Amygdala (tissue), 56 donors: ENCODE data around the gene PLXDC1.
A peak's percentile ranks its signal among the peaks of the same experiment; 100 is the strongest.

Experiments
- DNase-seq, 56 donors: peaks; one replicate each; lab custom pipeline; 2025; lab: John Stamatoyannopoulos, UW

The PLXDC1 gene

DNA sequence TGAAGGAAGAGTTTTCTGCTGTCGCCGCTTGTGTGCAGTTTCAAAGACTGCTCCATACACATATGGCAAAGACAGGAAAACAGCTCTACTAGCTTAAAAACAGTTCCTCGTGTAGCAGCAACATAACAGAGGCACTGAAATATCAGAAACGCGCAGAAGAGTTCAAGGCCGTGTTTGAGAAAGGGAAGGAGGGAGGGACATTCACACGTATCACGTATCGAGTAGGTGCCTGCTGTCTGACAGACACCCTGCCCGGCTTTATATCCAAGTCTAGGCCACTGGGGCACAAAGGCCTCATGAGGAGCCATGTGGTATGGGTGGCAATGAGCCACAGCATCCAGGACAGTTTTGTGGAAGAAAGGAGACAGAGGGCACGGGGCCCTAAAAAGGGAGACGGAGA lies 50.3 kb downstream of the PLXDC1 start:
- DNase-seq: no peak

DNA sequence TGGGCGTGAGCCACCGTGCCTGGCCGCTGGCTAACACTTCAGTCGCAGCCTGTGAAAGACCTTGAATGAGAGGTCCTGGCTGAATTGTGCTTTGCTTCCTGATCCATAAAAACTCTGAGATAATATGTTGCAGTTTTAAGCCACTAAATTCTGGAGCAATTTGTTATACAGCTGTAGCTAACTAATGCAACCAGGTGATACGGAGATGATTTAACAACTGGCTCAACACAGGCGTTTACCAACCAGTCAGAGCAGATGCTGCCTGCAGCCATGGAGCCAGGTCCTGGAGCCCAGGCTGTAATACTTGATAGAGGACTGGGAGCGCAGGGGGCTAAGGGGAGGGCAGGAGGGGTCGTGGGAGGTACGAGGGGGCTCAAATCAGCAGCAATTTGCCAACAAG lies 50.9 kb downstream of the PLXDC1 start:
- no peak for DNase-seq

DNA sequence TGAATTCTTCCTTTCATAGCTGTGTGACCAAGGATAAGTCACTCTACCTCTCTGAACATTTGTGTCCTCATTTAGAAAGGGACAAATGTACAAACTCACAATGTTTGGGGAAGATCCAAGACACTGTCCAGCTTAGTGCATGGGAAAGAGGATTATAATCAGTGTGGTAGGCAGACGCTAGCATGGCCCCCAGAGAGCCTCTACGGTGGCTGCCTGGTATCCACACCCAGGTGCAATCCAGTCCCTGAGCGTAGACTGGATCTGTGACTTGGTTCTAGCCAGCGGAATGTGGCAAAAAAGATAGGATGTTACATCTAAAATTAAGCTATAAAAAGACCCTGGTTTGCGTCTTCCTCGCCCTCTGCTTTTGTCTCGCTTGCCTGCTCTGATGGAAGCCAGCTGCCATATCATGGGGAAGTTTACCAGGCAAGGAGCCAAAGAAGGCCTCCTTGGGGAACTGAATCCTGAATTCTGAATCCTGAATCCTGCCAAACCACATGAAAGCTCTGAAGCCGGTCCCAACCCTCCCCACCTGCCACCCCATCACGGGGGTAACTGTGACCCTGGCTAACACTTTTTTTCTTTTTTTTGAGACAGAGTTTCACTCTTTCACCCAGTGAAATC lies 51.7 kb downstream of the PLXDC1 start:
- DNase-seq: peak in 1 of 56 donors; percentile 29

DNA sequence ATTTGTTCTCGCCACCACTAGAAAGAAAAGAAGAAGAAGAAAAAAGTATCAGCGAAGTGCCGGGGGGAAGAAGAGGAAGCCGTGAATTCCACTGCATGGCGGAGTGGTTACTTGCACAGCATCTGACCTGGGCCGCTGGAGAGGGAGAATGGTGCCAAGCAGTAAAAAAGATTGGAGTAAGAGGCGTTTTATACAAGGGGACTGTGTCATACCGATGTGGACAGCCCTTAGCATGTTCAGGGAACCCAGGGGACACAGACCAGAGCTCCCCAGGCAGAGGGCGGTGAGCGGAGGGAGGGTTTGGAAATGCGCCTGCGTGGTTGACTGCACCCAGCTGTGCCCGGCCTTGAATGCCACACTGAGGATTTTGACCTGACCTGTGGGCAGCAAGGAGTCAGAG lies 52.8 kb downstream of the PLXDC1 start:
- DNase-seq: no peak

DNA sequence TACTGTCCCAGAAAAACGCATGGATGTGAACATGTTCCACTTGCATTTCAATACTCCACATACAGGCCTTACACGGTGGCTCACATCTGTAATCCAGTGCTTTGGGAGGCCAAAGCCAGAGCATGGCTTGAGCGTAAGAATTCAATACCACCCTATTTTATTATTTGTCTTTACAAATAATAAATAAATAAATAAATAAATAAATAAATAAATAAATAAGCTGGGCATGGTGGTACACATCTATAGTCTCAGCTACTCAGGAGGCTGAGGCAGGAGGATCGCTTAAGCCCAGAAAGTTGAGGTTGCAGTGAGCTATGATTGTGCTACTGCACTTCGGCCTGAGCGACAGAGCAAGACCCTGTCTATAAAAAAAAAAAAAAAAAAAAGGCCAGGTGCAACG lies 53.9 kb downstream of the PLXDC1 start:
- no peak for DNase-seq

DNA sequence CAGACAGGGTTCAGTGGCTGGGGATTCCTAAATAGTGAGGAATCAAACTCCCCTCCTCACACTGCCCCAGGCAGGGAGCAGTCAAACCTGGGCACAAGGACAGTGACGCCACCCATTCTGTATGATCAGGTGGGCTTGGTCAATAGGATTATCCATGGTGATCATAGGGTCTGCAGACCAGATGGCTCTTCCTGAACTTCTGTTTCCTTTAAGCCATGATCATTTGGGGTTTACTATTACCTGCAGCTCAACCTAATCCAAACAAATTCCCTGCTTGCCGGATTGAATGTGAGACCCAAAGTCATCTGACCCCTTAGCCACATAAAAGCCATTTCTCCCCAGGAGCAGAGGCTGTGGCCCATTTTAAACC lies 54.3 kb downstream of the PLXDC1 start:
- DNase-seq: no peak

DNA sequence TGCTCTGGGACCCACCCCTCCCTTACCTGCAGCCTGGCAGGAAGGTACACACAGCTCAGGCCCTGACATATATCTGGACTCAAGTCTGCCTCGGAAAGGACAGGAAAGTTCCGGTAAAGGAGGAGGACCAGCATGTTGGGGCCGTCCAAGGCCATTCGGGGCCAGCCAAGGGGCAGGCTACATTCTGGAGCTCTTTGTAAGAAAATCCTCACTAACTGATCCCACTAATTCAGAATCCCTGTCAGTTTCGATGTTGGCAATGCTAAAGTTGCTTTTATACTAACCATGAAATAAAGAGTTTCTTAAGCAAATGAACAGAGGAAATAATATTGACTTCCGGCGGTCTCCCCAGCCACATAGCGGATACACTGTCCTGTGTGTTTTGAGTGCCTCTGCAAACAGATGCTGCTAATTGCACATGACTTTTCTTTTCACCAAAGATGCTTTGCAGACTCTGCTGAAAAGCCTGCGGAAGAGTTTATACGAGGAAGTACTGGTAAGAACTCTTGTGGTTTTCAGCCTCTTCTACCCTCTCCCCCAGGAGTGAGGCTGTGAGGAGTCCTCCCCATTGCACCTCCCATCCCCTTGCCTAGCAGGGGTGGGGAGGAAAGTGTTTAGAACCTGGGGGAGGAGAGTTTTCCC lies 54.8 kb downstream of the PLXDC1 start:
- DNase-seq: no peak

DNA sequence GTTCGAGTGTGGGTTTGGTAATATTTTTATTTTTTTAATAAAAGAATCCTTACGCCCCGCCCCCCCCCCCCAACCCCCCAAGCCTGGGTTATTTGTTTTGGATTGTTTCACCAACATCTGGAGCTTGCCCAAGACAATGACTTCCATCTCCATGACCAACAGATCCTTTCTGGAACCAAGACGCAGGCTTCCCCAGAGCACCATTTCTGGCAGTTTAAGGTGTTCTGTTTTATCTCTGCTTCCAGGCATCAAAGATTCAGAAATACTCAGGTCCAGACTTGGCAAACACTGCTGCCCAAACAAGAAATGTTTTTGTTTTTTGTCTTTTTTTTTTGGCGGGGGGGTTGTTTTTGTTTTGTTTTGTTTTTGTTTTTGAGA lies 56.1 kb downstream of the PLXDC1 start:
- no peak for DNase-seq

DNA sequence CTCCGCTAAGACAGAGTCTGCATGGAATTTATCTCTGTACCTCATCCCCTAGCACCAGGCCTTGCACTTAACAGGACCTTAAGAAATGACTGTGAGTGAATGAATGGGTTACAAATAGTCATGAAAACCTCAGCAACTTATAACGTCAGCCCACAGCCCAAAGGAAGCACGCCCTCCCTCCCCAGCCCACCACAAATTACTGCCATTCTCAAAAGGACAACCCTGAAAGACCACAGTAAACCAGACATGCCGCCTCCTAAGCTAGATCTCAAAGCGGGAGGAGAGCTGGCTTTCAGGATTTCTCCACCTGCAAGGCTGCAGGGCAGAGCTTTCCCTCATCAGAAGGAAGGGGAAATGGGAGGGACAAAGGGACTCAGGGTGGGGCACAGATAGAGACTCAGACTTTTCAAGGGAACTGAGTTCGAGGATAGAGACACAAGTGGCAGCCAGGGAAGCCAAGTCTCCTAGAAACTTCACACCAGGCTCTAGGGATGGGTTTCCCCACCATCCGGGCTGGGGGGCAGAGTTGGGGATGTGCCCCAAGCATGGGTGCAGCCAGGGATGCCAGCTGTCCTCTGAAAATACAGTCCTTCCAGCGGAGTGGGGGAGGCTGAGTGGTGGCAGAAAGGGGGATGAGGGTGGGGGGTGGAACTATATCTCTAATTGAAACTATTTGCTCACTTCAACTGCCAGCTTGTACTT lies 56.7 kb downstream of the PLXDC1 start:
- DNase-seq: no peak

DNA sequence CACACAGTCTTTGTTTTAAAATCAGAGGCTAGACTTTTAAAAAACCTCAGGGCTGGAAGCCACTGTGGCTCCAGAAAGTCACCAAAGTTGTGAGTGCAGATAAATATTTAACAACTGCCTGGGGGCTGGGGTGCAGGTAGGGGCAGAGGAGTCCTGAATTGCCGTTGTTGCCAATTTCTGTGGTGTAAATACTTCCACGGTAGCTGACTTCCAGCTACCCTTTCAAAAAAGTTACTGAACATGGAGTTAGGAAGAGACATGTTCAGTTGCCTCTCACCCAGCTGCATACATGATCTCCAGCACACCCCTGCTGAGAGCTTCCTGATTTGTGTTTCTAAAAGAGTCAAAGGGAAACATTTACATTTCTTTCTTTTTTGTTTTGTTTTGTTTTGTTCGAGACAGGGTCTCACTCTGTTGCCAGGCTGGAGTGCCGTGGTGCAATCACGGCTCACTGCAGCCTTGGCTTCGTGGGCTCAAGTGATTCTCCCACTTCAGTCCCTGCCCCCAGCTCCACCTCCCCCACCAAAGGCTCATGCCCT lies 58.7 kb downstream of the PLXDC1 start:
- no peak for DNase-seq

DNA sequence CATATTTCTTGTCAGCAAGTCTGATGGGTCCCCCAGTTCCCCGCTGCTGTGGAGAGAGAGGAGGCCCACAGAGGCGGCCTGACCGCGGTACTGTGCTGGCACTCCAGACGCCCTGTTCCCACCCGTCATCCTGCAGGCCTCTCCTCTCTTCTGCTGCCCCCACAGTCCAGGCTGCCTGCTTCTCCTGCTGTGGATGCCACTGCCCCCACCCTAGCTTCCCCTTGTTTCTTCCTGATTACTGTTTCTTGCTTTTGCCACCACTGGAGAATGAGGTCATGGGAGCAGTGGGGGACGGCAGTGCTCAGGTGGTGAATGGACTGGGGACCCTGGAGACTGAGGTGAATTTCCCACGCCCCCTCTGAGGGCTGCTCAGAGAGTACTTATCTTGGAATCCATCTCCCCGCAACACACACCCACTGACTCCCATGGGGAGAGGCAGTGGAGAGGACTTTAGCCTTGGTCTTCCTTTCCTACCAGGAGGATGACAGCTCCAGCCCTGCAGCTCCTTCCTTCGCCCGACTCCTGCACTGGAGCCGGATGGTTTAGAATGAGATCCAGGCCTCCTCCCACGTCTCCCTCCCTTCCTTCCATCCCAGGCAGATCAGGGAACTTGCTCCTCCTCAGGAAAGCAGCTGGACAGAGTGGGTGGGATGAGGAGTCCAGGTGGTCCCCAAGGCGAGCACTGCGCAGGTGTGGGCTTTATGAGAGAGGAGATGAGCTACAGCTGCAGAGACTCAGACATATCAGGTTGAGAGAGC lies 60.4 kb downstream of the PLXDC1 start:
- DNase-seq: peak in 3 of 56 donors; percentile 6 to 29 (median 20)

DNA sequence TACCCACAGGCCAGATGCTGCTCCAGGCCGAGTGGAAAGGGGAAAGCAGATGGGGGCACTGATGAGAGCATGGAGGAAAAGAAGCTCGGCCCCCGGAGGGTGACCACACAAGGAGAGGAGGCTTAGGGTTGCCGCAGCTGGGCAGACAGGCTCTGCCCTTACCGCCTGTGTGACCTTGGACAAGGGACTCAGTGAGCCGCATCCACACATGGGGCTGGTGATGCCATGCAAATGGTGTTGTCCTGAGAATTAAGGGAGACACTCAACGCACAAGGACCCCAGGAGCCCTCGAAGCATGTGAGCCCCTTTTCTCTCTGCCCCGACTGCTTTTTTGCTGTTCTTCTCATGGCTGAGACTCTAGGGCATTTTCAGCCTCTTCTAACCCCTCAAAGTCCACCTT lies 61.0 kb downstream of the PLXDC1 start:
- no peak for DNase-seq

DNA sequence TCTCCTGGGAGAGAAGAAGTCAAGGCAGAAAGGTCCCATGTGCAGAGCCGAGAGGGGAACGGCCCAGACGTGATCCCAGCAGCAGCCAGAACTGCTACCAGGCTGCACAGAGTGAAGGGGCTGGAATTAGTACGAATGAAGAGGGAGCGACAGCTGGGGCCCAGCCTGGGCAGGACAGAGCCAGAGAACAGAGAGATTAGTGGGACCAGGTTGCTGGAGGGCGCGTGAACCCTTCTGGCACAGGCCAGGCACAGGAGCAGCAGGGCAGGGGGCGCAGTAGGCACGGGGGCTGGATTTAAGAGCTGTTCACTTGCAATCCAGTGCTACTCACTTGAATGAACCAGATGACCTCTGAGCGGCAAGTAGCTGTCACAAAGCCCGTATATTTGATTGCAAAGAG lies 66.9 kb downstream of the PLXDC1 start:
- DNase-seq: no peak

DNA sequence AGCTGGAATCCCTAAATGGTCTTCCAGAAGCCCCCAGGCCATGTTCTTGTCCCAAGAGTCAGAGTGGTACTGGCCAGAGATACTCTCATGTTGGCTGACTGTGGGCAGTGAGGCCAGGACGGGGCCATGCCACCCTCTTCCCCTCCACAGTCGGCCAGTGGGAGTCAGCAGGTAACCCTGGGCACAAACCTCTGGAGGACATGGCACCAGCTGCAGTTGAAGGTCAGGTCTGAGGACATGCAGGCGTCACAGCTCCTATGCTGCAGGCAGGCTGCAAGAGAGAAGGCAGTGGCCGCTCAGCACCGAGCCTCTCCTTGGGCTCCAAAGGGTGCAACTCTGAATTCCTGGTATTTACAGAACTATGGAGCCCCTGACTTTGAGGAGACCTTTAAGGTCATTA lies 68.2 kb downstream of the PLXDC1 start:
- no peak for DNase-seq

DNA sequence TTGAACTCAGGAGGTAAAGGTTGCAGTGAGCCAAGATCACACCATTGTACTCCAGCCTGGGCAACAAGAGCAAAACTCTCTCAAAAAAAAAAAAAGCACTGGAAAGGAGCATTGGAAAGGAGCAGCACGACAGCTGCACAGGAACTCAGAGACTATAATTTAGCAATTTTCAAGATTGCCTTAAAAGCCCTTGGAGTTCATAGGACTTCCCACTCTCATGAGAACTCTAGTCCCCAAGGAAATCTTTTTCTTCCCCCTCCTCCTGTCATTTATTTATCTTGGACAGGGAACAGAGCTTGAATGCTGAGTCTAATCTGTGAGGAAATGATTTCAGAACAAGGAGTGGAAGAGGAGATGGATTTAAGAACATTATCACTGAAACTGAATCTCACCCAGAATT lies 69.0 kb downstream of the PLXDC1 start:
- DNase-seq: no peak

DNA sequence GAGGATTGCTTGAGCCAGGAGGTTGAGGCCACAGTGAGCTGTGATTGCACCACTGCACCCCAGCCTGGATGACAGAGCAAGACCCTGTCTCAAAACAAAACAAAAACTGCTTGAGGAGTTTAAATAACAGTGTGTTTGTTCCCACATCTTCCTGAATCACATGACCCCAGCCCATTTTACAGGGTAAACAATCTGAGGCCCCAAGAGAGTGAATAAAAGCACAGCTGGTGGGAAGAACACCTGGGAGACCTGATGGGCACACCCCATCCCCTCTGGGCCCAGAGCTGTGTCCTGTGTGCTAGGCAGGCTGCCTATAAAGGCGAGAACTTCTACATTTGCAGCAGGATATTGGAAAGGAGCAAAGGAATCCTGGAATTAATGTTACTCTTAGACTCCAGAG lies 69.6 kb downstream of the PLXDC1 start:
- DNase-seq: no peak

DNA sequence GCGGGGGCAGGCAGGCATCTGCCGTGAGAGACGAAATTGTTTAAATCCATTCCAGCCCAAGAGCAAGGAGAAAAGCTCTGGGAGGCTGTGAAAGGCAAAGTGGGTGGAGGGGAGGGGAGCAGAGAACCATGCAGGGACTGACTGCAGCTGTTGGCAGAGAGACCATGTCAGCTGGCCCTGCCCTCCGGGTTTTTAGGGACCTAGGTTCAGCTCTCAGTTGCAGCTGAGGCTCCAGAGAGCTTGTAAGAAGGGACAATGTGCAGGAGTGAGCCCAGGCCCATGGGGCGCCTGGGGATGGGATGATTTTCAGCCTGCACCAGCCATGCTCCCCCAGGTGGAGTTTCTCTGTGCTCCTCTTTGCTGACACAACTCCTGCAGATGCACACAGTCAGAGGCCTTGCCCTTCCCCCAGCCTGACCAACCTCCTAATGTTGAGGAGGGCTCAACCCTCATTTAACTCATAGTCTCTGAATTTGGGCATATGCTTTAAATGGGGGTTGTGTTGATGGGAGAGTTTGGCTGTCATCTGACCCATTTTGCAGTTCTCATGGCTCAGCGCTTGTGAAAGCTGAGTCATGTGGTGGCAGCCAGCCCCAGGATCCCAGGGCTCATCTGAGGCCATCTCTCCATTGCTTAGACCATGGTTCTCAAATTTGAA lies 70.9 kb downstream of the PLXDC1 start:
- no peak for DNase-seq

DNA sequence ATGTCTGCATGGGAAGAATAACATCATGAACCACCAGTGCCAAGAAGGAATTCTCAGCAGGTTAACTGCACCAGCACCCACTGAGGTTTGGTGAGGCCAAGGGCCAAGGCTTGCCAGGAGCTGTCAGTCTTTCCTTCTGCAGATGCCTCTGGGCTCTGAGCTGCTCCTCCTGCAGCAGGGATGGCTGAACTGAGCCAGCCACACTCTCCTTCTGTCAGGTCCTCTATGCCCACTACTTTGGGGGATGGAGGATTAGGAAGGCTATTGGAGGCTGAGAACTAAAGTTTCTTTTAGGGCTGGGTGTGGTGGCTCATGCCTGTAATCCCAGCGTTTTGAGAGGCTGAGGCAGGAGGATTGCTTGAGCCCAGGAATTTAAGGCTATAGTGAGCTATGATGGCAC lies 71.6 kb downstream of the PLXDC1 start:
- DNase-seq: no peak

DNA sequence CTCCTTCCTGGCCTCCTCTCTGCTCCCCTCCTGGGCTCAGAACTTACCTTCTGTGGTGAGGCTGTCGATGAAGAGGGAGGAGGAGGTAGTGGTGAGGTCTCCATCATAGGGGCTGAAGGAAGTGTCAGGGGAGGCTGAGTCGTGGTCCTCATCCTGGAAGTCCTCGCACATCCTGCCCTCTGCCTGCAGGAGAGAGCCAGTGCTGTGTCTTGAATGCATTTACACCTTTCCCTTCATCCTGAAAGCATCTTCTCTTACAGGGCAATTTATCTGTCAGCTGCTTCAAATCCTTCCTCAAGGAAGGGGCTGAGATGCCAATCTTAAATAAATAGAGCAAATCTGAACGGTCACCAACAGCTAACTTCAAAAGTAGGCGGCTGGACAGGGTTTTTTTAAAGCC lies 73.6 kb downstream of the PLXDC1 start:
- DNase-seq: no peak

DNA sequence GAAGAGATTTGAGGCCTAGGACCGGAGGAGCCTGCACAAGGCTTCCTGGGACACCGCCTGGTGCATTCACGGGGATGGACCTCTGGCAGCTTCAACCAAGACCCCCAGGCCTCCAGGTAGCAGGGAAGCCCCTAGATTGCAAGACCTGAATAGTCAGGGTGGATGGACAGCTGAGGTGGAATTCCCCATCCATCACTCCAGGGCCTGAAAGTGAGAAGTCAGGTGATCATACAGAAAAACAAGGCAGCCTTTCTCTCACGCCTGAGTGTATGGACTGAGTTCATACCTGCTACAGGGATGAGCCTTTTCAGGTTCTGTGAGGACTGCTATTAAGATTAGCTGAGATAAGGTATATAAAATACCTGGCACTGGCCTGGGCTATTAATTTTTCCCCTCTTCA lies 74.2 kb downstream of the PLXDC1 start:
- no peak for DNase-seq

DNA sequence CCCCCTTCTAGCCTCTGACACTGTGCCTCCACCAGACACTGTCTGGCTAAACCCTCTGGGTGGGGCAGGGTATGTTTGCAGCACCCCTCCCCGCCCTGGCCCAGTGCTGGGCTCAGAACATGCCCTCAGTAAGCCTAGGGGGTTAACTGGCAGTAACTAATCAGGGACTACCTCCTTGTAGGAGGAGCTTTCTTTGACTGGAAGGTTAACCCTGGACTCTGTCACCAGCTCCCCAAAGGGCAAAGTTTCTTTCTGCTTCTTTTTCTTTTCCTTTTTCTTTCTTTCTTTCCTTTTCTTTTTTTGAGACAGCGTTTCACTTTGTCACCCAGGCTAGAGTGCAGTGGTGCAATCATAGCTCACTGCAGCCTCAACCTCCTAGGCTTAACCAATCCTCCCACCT lies 76.8 kb downstream of the PLXDC1 start:
- DNase-seq: no peak
